Germinal center (tissue), 1 donor: Measurements from ENCODE around the gene MYO1B.
A peak's percentile ranks its signal among the peaks of the same experiment; 100 is the strongest.

Experiments
- DNase-seq: peaks from one replicate; pipeline ENCODE4 v3.0.0; 2012; ENCODE audit warnings: mixed read lengths, low spot score

Gene MYO1B

DNA sequence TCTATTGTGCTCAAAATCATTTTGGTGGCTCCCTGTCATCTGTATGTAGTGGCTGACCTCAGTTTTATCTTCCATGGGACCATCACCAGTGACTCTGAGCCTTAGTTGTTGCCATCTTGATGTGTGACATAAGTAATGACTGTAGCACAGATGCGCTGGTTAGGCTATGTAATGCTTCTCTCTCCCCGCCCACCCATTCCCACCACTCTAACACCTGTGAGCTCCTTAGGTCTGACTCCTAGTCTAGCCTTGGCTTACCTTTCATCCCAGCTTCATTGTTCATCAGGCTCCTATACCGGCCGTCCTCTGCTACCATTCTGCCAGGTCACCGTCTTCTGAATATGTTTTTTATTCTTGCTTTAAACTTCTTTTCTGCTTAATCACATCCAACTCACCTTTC is 17.2 kb downstream of the MYO1B start:
- DNase-seq: no peak

DNA sequence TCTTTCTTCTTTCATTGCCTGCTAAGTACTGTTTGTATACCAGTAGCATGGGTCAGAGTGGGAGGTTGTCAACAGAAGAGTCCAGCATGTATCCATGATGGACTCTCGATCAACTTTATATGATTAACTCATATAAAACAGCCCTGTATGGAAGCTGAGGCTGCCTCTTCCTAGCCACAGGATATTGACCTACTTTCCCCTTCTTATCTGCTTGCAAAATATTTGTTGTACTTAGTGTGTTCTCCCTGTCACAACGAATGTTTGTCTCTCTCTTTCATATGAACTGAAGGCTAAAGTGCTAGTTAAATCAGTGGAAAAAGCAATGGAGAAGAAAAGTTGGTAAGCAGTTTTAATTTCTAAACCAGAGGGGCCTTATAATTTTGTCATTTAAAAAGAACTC is 17.8 kb downstream of the MYO1B start:
- DNase-seq: no peak

DNA sequence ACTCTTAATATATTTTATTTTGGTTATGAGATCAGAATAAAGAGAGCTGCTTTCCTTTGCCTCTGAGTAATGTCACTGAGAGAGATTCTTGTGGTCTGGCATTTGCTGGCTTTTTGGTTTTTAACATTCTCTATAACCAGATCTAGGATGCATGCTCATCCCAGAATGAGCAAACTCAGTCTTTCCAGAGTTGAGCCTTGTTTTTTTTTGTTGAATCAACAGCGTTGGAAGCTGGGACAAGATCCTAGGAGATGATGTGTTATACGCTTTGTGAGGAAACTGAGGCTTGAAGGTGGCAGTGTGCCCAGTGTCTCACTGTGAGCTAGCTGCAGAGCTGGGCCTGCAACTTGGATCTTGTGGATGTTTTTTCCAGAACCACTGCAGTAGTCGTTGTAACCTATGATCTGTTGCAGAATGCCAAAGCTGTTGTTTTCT is 19.5 kb downstream of the MYO1B start:
- no peak for DNase-seq

DNA sequence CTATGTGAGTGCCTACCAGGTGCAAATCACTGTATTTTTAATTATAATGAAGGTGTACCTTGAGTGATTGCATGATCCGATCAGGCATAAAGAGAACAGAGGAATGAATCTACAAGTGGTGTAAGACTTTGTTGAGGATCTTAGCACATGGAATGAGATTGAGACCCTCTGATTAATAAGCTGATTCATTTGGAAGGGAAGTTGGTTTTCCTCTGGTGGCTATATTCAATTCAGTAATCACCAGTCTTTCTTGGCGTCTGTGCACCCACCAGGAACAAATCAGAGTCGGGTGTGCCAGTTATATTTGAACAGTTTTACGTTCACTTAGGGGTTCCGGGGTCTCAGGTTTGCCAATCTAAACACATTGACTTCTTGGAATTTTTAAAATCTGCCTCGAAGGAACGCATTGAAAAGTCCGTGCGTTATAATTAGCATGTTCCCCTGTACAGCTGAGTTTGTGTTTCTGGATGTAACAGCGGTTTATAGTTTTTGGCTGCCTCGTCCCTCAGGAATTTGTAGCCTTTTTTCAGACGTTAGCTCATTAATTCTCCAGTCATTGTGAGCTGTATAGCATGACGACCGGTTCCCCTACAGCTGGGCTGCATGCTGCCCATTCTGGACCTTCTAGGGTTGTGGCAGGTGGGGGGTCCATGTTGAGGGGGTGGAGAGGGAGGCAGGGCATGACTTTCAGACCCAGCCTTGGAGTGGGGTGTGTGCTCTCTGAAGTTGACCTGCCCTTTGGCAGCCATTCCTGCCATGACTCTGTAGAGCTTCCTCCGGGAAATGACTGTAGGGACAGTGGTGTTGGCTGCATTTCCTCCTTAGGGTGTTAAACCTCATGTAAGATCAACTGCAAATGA is 20.3 kb downstream of the MYO1B start:
- no peak for DNase-seq

DNA sequence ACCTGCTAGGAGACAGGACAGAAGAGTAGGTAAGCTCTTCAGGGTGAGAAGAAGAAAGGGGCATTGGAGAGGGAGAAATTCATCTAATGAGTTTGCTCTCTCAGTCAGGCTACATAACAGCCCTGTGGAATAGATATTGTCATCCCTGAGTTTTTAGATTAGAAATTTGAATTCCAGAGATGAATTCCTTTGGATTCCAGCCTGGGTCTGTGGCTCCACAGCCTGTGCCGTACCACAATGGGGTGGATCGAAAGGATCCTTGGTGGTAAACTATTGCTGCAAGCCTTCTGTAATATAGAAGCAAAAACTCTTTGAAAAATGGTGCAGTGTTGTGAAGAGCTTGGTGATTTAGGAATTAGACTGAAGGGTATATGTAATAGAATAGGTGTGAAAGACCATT is 21.0 kb downstream of the MYO1B start:
- no peak for DNase-seq

DNA sequence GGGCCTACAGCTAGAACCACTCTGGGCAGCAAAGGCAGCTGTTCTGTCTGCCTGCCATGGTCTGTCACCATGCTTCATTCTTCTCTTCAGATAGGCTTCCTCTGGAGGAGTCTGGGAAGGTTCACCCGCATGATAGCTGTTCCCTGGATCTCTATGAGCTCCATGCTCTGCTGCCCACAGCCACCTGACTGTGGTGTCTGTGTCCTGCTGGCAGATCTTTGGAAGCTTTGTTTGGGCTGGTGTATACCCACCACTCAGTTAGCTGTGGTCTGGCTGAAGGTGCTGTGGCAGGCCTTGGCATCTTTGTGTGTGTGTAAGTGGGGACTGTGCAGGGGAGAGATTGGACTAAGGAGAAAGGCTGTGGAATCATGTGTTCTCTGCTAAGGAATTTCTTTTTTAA is 23.4 kb downstream of the MYO1B start:
- no peak for DNase-seq

DNA sequence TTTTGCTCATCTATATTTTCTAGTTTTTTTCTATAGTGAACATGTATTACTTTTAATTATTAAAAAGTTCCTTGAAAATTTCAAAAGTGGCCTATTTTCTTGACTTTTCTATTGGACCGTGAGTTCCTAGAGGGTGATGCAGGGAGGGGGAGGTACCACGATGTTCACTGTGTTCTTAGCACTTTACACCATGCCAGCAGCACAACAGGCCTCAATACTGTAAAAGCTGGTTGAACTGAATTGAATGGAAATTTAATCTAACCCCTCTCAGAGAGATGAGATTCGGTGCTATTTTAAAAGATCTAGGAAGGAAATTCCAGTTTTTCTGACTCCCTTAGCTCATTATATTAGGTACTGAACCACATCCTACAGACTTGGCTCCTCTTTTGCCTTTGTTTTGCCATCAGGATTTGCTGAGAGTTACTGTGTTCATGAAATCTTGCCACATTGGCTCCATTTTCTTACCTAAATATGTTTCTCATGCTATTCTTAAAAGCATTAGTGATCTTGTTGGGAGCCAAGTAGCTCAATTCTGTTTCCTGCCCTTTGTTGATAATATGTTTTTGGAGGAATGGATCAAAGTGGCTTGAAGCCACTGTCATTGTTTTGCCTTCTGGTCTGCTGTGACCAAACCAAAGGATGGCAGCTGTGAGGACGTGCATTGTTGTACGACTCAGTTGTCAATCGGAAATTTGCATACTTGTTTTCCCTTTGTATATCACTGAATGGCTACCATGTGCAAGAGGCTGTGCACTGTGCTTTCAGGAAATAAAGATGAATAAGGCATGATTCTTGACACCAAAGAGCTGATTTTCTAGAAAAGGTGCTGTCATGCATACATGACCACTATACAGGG is 25.3 kb downstream of the MYO1B start:
- DNase-seq: no peak

DNA sequence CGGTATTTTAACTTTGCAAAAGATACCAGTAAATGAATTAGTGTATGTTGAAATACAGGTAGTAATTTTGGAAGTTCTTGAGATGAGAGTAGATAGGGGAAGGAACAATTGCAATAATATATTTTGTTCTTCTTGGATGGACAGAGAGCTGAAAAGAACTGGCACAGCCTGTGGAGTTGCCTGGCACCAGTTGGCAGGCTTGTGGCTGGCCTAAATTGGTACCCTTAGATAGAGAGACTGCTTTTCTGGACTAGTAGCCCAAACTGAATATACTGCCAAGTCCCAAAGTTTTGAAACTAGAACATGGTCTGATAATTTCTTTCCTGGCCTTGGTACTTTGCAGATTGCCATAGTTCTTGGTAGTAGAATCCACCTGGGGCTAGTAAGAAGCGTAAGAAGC is 26.9 kb downstream of the MYO1B start:
- DNase-seq: no peak

DNA sequence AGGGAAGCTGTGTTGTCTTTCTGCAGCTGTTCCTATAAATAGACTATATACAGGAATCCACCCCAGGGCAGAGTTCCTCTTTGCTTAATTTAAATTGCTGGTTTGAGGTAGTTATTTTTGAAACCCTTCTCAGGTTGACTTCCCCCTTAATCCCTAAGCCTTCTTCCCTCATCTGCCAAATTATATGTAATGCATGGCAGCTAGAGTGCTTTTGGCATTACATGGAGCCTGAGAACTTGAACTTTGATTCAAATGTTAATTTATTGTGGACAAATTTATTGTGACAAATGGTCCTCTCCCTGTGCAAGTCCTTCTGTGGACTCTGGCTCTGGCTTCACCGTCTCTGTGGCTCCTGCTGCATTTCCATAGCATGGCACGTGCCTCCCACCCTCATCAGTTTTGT is 29.2 kb downstream of the MYO1B start:
- DNase-seq: peak; percentile 35

DNA sequence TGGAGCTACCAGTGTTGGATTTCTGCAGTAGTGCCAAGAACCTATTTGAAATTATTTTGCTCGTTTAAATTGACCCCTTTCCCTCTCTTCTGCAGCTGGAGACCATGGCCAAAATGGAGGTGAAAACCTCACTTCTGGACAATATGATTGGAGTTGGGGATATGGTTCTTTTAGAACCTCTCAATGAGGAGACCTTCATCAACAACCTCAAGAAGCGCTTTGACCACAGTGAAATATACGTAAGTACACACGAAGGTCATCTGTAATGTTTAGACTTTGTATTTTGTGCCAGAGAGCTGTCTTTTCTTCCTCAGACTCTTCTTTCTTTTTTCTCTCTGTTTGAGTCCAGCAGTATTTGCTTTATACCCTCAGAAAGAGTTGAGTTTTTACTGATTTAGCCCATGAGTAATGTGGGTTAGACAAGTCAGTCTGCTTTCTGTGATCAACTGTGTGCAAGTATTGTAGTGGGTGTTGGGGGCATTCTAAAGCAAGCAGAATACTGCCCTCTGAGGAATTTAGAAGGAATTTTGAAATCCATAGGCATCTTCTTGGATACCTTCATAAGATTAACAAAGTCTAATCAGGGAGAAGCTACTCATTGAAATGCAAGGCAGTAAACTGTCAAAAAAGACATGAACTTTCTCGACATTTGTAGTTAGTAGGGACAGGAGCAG is 31.7 kb downstream of the MYO1B start:
- DNase-seq: no peak

DNA sequence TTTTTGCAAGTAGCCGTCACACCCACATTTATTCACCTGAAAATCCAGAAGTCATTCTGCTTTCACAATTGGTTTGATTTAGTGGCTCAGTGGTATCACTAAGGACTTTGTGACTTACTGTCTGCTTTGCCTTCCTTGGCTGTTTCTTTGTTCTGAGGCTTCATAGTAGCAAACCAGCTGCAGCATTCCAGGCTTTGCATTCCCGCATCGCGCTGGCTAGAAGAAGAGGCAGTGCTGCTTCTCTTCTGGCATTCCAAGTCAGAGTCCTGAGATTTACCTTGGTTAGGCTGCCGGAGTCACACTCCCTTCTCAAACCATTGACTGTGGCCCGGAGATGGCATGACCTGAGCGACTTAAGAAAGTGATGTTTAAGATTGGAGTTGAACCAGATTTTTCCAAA is 35.1 kb downstream of the MYO1B start:
- DNase-seq: no peak

DNA sequence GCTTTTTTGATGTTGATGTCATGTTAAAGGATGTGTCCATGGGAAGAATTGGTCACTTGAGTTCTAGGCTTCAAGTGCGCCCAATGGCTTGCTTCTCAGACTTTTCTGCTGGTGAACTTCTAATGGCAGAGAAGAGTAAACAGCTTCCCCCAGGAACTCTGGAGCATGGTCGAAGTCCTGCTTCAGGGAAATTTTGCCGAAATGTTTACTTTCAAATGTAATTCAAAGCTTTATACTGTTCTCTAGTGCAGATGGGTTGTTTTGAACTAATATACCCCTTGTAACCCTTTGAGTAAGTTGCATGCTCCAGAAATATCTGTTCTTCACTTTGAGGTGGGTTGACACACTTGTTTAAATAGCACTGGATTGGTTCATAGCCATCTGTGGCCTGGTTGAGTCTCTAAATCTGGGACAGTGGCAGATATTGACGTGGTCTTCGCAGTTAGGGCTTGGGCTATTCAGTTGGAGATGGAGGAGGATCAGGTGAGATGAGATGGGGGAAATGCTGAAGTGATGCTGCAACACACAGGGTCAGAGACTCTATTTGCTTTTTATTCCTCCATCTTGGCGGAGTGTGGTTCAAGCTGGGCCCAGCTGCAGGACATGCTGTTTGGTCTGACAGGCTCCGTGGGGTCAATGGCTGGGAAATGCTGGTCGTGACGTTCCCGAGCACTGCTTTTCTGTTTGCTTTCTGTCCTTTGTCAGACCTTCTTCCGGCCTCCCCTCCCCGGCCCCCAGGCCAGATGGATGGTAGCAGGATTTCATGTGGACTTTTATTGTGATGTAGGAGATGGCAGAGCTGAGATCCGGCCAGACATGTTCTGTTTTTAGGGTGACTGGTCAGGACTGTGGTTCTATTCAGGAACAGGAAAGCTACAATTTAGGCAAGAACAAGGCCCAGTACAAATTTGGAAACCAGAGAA is 35.9 kb downstream of the MYO1B start:
- no peak for DNase-seq

DNA sequence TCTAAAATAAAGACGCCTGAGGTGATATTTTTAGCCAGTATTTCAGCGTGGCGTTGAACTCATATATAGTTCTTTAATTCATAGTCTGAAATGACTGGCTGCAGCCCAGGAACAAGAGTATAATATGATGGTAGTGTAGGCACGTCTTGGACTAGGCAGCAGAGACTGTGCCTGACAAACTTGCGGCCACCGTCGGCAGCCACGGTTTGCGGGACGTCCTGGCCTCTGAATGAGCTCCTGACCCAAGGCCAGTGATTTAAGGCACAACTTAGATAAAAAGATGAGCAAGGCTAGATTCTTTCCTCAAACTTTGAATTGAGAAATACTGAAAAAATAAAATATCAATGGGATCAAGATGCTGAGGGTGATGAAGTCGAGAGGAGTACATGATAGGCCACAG is 40.0 kb downstream of the MYO1B start:
- DNase-seq: no peak

DNA sequence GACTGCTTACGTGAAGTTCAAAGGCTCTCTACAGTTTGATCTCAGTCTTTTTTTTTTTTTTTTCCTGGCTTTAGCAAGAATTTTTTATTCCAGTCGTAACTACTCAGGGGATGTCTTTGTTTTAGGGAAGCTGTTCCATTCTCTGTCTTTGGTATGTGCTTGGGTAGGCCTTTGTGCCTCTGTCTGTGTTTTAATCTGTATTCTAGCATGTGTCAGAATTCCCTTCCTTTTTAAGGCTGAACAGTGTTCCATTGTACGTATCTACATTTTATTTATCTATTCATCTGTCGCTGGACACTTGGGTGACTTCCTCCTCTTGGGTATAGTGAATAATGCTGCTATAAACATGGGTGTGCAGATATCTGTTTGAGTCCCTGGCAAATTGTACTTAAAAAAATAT is 42.6 kb downstream of the MYO1B start:
- DNase-seq: no peak

DNA sequence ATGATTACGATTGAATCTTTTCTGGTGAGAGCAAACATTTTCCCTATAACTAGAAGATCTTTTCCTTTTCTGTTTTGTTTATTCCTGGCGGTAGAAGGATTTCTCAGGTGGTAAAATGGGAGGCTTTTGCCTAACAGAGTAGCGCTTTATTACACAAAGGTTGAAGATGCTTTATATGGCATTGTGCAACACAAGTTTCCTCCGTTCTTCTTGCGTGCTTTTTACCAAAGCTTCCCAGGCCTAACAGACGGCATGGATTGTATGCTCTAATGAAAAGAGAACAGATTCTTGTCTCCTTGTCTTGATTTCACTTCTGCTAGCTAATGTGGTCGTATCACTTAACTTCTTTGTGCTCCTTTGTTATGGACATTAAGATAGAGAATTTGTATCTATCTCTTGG is 43.8 kb downstream of the MYO1B start:
- DNase-seq: no peak

DNA sequence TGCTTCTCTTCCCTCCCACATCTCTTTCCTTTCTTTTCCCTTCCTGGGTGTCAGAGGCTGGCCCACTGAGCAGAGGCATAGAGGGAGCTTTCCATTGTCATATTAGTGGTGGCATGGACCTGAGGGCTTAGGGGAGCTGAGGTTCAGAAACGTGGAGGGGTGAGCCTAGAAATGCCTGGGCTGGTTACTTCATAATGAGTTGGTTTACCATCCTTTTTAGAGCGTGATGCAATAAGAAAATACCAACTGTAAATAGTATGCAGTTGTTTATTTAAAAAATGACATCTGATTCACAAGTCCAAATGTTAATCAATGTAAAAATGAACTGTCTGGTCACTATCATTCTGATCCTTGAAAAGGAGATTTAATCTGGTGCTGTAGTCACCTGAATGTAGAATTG is 46.3 kb downstream of the MYO1B start:
- no peak for DNase-seq

DNA sequence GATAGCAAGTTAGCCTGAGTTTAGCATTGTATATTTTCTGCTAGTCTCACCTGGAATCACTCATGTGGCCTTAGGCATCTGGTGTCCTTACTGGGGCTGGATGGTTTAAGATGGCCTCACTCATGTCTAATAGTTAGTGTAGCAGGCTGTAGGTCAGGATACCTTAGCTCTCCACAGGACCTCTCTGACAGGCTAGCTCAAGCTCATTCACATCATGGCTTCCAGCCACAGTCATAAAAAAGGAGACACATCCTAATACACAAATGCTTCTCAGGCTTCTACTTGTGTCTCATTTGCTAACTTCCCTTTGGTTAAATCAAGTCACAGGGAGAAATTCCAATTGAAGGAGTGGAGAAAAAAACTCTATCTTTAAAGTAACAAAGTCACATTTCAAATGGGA is 47.7 kb downstream of the MYO1B start:
- no peak for DNase-seq

DNA sequence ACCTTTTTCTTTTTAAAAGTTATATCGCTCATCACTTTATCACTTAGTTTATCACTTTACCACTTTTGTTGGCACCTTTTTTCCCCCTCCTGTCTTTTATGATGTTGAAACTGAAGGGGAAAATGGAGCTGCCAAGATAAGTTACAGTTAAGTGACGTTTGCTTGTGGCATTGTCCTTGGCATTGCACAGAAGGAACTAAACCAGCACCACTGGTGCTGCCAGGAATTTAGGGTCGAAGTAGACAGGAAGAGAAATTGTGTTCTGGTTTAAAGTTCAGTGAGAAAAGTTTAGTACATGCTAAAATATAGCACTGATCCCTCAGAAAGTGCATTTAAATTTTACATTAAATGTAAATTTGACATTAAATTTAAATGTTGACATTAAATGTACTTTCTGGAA is 49.9 kb downstream of the MYO1B start:
- DNase-seq: no peak

DNA sequence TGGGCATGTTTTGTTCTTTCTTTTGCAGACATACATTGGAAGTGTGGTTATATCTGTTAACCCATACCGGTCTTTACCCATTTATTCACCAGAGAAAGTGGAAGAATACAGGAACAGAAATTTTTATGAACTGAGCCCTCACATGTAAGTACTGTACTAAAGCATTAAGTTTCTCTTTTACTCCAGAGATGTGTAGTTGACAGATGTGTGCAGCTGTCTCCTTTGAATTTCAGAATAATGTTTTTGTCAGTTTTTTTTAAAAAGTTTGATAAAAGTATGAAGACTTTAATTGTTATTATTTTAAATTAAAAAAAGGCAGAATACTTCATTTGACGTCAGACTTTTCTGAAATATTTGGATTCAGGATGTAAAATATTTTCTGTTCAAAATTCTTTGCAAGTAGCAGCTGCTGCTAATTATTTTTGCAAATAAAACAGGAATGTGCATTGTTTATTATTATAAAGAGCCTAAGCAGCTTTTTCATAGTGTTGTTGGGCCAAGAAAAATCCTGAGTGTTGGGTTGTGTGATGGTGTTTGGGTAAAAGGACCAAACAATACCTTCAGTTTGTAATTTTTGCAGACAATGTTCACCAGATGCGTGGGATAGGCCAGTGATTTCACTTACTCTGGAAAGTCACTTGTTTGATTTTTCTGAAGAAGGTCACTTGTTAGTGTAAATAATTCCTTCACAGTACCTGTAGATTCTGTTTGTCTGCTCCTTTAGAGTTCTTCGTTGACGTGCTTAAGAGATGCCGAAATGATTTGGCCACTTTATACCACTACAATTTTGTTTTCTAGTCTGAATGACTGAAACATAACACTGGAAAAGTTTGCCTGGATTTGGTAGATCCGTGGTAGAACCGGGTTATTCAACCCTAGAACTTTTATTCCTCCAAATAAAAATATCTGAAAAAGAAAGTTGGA is 51.1 kb downstream of the MYO1B start:
- no peak for DNase-seq

DNA sequence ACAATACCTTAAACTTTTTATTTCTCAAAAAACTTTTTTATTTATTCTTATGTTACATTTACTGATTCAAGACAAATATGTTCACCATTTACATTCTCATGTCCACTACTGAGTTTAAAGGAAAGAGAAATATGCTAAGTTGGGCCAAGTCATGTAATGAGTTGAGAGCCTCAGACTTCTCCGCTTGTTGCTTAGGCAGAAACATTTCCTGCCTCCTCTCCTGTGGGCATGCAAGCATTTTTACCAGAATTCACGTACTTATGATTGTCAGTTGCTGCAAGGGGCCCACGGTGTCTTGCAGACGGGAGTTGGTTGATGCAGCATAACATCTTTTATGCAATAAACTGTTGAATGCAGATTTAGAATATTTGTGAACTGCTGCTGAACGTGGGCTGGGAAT is 51.8 kb downstream of the MYO1B start:
- DNase-seq: no peak

DNA sequence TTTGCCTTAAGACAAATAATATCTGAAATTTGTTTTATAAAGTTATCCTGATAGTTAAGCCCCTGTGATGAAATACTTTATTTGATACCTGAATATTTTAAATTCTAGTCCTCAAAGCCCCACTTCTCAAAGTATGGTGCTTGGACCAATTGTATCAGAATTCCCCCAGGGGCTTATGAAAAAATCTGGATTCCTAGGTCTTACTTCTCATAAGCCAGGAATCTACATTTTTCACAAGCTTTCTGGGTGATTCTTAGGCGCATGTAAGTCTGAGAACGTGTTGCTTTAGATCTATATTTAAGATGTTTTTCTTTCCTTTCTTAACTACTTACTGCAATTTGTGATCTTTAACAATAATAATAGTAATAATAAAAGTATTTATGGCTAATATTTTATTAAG is 53.1 kb downstream of the MYO1B start:
- no peak for DNase-seq
